ENCODE measurements around the gene ARHGEF39. TPM values are rescaled to one million over a fixed set of nuclear protein-coding genes. Genes with fewer than 3 reads are reported as not detected.

Gene ARHGEF39
- total RNA-seq, 1 donor from 2014 or later, result 10.4 TPM

DNA sequence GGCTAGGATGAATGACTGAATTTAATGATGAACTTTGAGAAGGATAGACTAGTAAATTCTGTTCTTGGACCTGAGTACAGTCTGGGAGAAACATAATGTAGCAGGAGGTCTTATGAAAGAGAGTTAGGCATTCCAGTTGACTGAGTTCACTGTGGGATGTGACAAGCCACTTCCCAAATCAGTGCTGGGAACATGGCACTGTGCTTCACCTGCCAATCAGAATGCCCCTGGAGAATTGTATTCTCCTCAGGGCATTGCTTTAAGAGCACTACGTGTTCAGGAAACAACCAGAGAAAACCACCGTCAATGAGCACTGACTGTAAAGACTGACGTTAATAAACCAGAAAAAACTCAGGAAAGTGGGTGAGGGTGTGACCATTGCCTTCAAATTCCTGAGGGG is 5.7 kb downstream of the ARHGEF39 start:
- H3K9me3 Mint-ChIP-seq (ENCODE audit: low read depth), result no peaks in the 10 kb centered on the region
- TF ChIP-seq, protein P1, sequence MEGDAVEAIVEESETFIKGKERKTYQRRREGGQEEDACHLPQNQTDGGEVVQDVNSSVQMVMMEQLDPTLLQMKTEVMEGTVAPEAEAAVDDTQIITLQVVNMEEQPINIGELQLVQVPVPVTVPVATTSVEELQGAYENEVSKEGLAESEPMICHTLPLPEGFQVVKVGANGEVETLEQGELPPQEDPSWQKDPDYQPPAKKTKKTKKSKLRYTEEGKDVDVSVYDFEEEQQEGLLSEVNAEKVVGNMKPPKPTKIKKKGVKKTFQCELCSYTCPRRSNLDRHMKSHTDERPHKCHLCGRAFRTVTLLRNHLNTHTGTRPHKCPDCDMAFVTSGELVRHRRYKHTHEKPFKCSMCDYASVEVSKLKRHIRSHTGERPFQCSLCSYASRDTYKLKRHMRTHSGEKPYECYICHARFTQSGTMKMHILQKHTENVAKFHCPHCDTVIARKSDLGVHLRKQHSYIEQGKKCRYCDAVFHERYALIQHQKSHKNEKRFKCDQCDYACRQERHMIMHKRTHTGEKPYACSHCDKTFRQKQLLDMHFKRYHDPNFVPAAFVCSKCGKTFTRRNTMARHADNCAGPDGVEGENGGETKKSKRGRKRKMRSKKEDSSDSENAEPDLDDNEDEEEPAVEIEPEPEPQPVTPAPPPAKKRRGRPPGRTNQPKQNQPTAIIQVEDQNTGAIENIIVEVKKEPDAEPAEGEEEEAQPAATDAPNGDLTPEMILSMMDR (IDR thresholded peaks at IDR 0.05; ENCODE audit: unreplicated experiment), result no peak
- peaks cover 9% of the 10 kb centered on the region for H3K36me3 Mint-ChIP-seq (ENCODE audit: insufficient read depth)
- peaks cover 15% of the 10 kb centered on the region for H3K4me1 Mint-ChIP-seq (ENCODE audit: low read depth)
- peaks cover 6% of the 10 kb centered on the region for H3K27me3 Mint-ChIP-seq
- peak overlapping the region; percentile 98 for H3K27ac Mint-ChIP-seq
- no peak for DNase-seq (ENCODE audit: low spot score, unreplicated experiment)
- H3K4me3 Mint-ChIP-seq (ENCODE audit: low read depth), result peak overlapping the region; percentile 85

- TF ChIP-seq, protein P1 (IDR thresholded peaks at IDR 0.05; ENCODE audit: unreplicated experiment), result no peak
- Mint-ChIP-seq H3K27me3 (peaks cover 6% of the 10 kb centered on the region), H3K4me3 (ENCODE audit: low read depth) (peak overlapping the region; percentile 85), H3K4me1 (ENCODE audit: low read depth) (peaks cover 13% of the 10 kb centered on the region), H3K27ac (peak overlapping the region; percentile 98), H3K9me3 (ENCODE audit: low read depth) (no peaks in the 10 kb centered on the region), H3K36me3 (ENCODE audit: insufficient read depth) (peaks cover 9% of the 10 kb centered on the region)
- DNase-seq (ENCODE audit: low spot score, unreplicated experiment), result no peak
These were observed 6.1 kb downstream of the ARHGEF39 start for GRCh38 chr9:35658968-35659220.

- Mint-ChIP-seq H3K4me3 (ENCODE audit: low read depth) (peak within 1 kb of the TSS; percentile 85), H3K36me3 (ENCODE audit: insufficient read depth) (peaks cover 9% of the 10 kb centered on the region), H3K9me3 (ENCODE audit: low read depth) (no peaks in the 10 kb centered on the region), H3K27ac (peak within 1 kb of the TSS; percentile 100), H3K4me1 (ENCODE audit: low read depth) (peaks cover 13% of the 10 kb centered on the region), H3K27me3 (peaks cover 6% of the 10 kb centered on the region)
- TF ChIP-seq, protein P1 (IDR thresholded peaks at IDR 0.05; ENCODE audit: unreplicated experiment), result peak; percentile 93
- peak; percentile 85 for DNase-seq (ENCODE audit: low spot score, unreplicated experiment)
These were observed 6.6 kb downstream of the ARHGEF39 start, which contains the start of gene CCDC107 for GRCh38 chr9:35658137-35658967. Gene CCDC107, plus strand, starts transcription at chr9:35658292. Its CDS starts 88 bp downstream, at chr9:35658380.

GRCh38 chr9:35657546-35658136 is 7.4 kb downstream of the ARHGEF39 start, which contains the start of gene RMRP:
Gene RMRP, minus strand, starts transcription at chr9:35658019.
- peaks cover 6% of the 10 kb centered on the region for H3K27me3 Mint-ChIP-seq
- DNase-seq (ENCODE audit: low spot score, unreplicated experiment), result peak; percentile 86
- peaks cover 13% of the 10 kb centered on the region for H3K4me1 Mint-ChIP-seq (ENCODE audit: low read depth)
- H3K27ac Mint-ChIP-seq, result peak within 1 kb of the TSS; percentile 100
- peak within 1 kb of the TSS; percentile 85 for H3K4me3 Mint-ChIP-seq (ENCODE audit: low read depth)
- H3K36me3 Mint-ChIP-seq (ENCODE audit: insufficient read depth), result peaks cover 8% of the 10 kb centered on the region
- H3K9me3 Mint-ChIP-seq (ENCODE audit: low read depth), result no peaks in the 10 kb centered on the region
- TF ChIP-seq, protein P1 (IDR thresholded peaks at IDR 0.05; ENCODE audit: unreplicated experiment), result peak; percentile 39

- Mint-ChIP-seq H3K27ac (peak overlapping the region; percentile 100), H3K4me1 (ENCODE audit: low read depth) (peaks cover 13% of the 10 kb centered on the region), H3K27me3 (peaks cover 6% of the 10 kb centered on the region), H3K36me3 (ENCODE audit: insufficient read depth) (peaks cover 7% of the 10 kb centered on the region), H3K9me3 (ENCODE audit: low read depth) (no peaks in the 10 kb centered on the region), H3K4me3 (ENCODE audit: low read depth) (peak overlapping the region; percentile 77)
- no peak for DNase-seq (ENCODE audit: low spot score, unreplicated experiment)
- TF ChIP-seq, protein P1 (IDR thresholded peaks at IDR 0.05; ENCODE audit: unreplicated experiment), result no peak
These were observed 8.0 kb downstream of the ARHGEF39 start for GRCh38 chr9:35656831-35657545.
